Testis (tissue), 2 donors: Measurements from ENCODE around the gene OLA1.

Source experiments
- POLR2A ChIP-seq: fragments of 450-650 bp; IDR thresholded peaks from one replicate; pipeline ENCODE4 v1.6.1; 2017; ENCODE audit warnings: antibody characterized with exemption, mild to moderate bottlenecking, moderate library complexity
- TF ChIP-seq, protein P1 (sequence below), 3 experiments: fragments of 450-650 bp in 2 of 3; fragments of 200-600 bp in 1 of 3; sonication (generic) in 1 of 3; IDR thresholded peaks; one replicate each; pipeline ENCODE4 v1.5.1; 2016 to 2019; ENCODE audit warnings: antibody characterized with exemption in 3 of 3, mild to moderate bottlenecking in 2 of 3, moderate library complexity in 1 of 3

DNA sequence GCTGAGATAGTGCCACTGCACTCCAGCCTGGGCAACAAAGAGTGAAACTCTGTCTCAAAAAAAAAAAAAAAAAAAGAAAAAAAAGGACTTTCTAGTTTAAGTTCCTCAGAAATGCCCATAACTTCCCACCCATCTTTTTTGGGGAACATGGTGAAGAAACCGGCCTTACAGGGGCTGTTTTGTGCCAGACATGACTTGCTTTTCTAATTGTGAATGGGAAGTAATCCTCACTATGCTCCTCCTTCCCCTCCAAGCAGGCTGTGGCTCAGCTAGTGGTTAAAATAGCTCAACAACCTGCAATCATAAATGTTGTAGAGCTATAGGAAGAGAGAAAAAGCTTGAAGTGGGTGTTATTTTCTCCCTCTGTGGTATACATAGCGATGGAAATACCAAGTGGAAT, 34.1 kb upstream of the OLA1 start:
- TF ChIP-seq POLR2A = no peak
- TF ChIP-seq, protein P1, sequence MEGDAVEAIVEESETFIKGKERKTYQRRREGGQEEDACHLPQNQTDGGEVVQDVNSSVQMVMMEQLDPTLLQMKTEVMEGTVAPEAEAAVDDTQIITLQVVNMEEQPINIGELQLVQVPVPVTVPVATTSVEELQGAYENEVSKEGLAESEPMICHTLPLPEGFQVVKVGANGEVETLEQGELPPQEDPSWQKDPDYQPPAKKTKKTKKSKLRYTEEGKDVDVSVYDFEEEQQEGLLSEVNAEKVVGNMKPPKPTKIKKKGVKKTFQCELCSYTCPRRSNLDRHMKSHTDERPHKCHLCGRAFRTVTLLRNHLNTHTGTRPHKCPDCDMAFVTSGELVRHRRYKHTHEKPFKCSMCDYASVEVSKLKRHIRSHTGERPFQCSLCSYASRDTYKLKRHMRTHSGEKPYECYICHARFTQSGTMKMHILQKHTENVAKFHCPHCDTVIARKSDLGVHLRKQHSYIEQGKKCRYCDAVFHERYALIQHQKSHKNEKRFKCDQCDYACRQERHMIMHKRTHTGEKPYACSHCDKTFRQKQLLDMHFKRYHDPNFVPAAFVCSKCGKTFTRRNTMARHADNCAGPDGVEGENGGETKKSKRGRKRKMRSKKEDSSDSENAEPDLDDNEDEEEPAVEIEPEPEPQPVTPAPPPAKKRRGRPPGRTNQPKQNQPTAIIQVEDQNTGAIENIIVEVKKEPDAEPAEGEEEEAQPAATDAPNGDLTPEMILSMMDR (IDR thresholded peaks at IDR 0.05) = no peak
